H9 (cell line): ENCODE measurements around the gene GGA3. TPM values are rescaled to one million over a fixed set of nuclear protein-coding genes. Genes with fewer than 3 reads are reported as not detected.

ENCODE experiments used
- DNase-seq: peaks from one replicate; pipeline ENCODE4 v3.0.0-alpha.2; 2017
- H2AFZ ChIP-seq: one replicate; pipeline ENCODE4 v1.6.1; 2013; ENCODE audit warnings: mild to moderate bottlenecking, low read length, control low read depth, moderate library complexity
- H2AK5ac ChIP-seq: 2 replicates; pipeline ENCODE4 v1.6.1; 2013; ENCODE audit warnings: low read length, control low read depth, mixed read lengths; ENCODE audit not compliant: insufficient read length
- H2BK120ac ChIP-seq: one replicate; pipeline ENCODE4 v1.6.1; 2013; ENCODE audit warnings: low read depth, mild to moderate bottlenecking, low read length, control low read depth, inconsistent platforms; ENCODE audit not compliant: poor library complexity, severe bottlenecking
- H2BK12ac ChIP-seq: 2 replicates; pipeline ENCODE4 v1.6.1; 2013; ENCODE audit warnings: low read length, control low read depth, mixed read lengths, low read depth; ENCODE audit not compliant: insufficient read length
- H2BK15ac ChIP-seq: 2 replicates; pipeline ENCODE4 v1.6.1; 2013; ENCODE audit warnings: low read depth, low read length, control low read depth
- H2BK20ac ChIP-seq: one replicate; pipeline ENCODE4 v1.6.1; 2013; ENCODE audit warnings: low read depth, mild to moderate bottlenecking, low read length, control low read depth, inconsistent platforms; ENCODE audit not compliant: poor library complexity, severe bottlenecking
- H2BK5ac ChIP-seq: 2 replicates; pipeline ENCODE4 v1.6.1; 2013; ENCODE audit warnings: low read length, control low read depth, mixed read lengths; ENCODE audit not compliant: insufficient read length
- H3K14ac ChIP-seq: 2 replicates; pipeline ENCODE4 v1.6.1; 2013; ENCODE audit warnings: low read length, control low read depth; ENCODE audit not compliant: insufficient read depth
- H3K18ac ChIP-seq: 2 replicates; pipeline ENCODE4 v1.6.1; 2013; ENCODE audit warnings: low read depth, mild to moderate bottlenecking, mixed read lengths, low read length, control low read depth; ENCODE audit not compliant: insufficient read length
- H3K23ac ChIP-seq: 2 replicates; pipeline ENCODE4 v1.6.1; 2013; ENCODE audit warnings: low read length, control low read depth, mixed read lengths, low read depth; ENCODE audit not compliant: insufficient read length
- H3K23me2 ChIP-seq: 2 replicates; pipeline ENCODE4 v1.6.1; 2013; ENCODE audit warnings: low read depth, mild to moderate bottlenecking, mixed read lengths, low read length, control low read depth; ENCODE audit not compliant: insufficient read length, poor library complexity, severe bottlenecking
- H3K27ac ChIP-seq: 2 replicates; pipeline ENCODE4 v1.5.1; 2013; ENCODE audit warnings: low read length, control low read depth, mixed read lengths, low read depth; ENCODE audit not compliant: insufficient read length
- H3K27me3 ChIP-seq: 2 replicates; pipeline ENCODE4 v1.6.1; 2013; ENCODE audit warnings: low read length, control low read depth, inconsistent platforms; ENCODE audit not compliant: insufficient read depth
- H3K4ac ChIP-seq: 2 replicates; pipeline ENCODE4 v1.6.1; 2013; ENCODE audit warnings: low read depth, mild to moderate bottlenecking, control low read depth, inconsistent platforms, low read length, moderate library complexity
- H3K4me1 ChIP-seq: 2 replicates; pipeline ENCODE4 v1.6.1; 2013; ENCODE audit warnings: low read length, control low read depth, inconsistent platforms; ENCODE audit not compliant: insufficient read depth
- H3K4me2 ChIP-seq: 2 replicates; pipeline ENCODE4 v1.6.1; 2013; ENCODE audit warnings: low read length, control low read depth, mixed read lengths; ENCODE audit not compliant: insufficient read length, insufficient read depth
- H3K56ac ChIP-seq: 2 replicates; pipeline ENCODE4 v1.6.1; 2013; ENCODE audit warnings: low read depth, mild to moderate bottlenecking, mixed read lengths, low read length, control low read depth; ENCODE audit not compliant: insufficient read length
- H3K79me1 ChIP-seq: 2 replicates; pipeline ENCODE4 v1.6.1; 2013; ENCODE audit warnings: low read depth, mild to moderate bottlenecking, moderate library complexity, low read length, control low read depth, inconsistent platforms; ENCODE audit not compliant: insufficient read depth, poor library complexity, severe bottlenecking
- H3K79me2 ChIP-seq: 2 replicates; pipeline ENCODE4 v1.6.1; 2013; ENCODE audit warnings: low read length, control low read depth, inconsistent platforms; ENCODE audit not compliant: insufficient read depth
- H3K9ac ChIP-seq: 2 replicates; pipeline ENCODE4 v1.6.1; 2013; ENCODE audit warnings: low read length, control low read depth, mixed read lengths; ENCODE audit not compliant: insufficient read length; ENCODE audit errors: extremely low read depth
- H3K9me3 ChIP-seq: one replicate; pipeline ENCODE4 v1.6.1; 2013; ENCODE audit warnings: low read depth, low read length, inconsistent platforms; ENCODE audit not compliant: control insufficient read depth
- H3T11ph ChIP-seq: one replicate; pipeline ENCODE4 v1.6.1; 2013; ENCODE audit warnings: mild to moderate bottlenecking, low read length, control low read depth, inconsistent platforms
- H4K20me1 ChIP-seq: one replicate; pipeline ENCODE4 v1.6.1; 2013; ENCODE audit not compliant: control insufficient read depth, insufficient read length, insufficient read depth
- H4K5ac ChIP-seq: 2 replicates; pipeline ENCODE4 v1.6.1; 2013; ENCODE audit warnings: low read depth, mild to moderate bottlenecking, mixed read lengths, low read length, control low read depth; ENCODE audit not compliant: insufficient read length
- H4K8ac ChIP-seq: replicated peaks from 2 replicates; pipeline ENCODE4 v1.6.1; 2013; ENCODE audit warnings: low read length, control low read depth, mixed read lengths, low read depth; ENCODE audit not compliant: insufficient read length
- H4K91ac ChIP-seq: 2 replicates; pipeline ENCODE4 v1.6.1; 2013; ENCODE audit warnings: low read depth, mild to moderate bottlenecking, moderate library complexity, mixed read lengths, low read length, control low read depth; ENCODE audit not compliant: insufficient read length
- H3K27ac Mint-ChIP-seq, 3 experiments: 2 replicates in 2 of 3; 3 replicates in 1 of 3; pipeline ENCODE4 v1.8.0; 2020 to 2021; ENCODE audit warnings: mixed read lengths in 3 of 3, mild to moderate bottlenecking in 1 of 3, moderate library complexity in 1 of 3
- H3K27me3 Mint-ChIP-seq: 2 replicates; pipeline ENCODE4 v1.8.0; 2021; ENCODE audit warnings: low read depth, mild to moderate bottlenecking, moderate library complexity, mixed read lengths
- H3K36me3 Mint-ChIP-seq, 3 experiments: 2 replicates in 2 of 3; 3 replicates in 1 of 3; pipeline ENCODE4 v1.8.0; 2020 to 2021; ENCODE audit warnings: low read depth in 3 of 3, mixed read lengths in 3 of 3; ENCODE audit not compliant: insufficient read depth in 1 of 3
- H3K4me1 Mint-ChIP-seq, 2 experiments: 2 replicates each; pipeline ENCODE4 v1.8.0; 2020; ENCODE audit warnings: mixed read lengths in 2 of 2
- H3K4me3 Mint-ChIP-seq, 2 experiments: 2 replicates in 1 of 2; 3 replicates in 1 of 2; pipeline ENCODE4 v1.8.0; 2020 to 2021; ENCODE audit warnings: mild to moderate bottlenecking in 2 of 2, mixed read lengths in 2 of 2, moderate library complexity in 1 of 2
- H3K9me3 Mint-ChIP-seq, 2 experiments: 2 replicates in 1 of 2; 3 replicates in 1 of 2; pipeline ENCODE4 v1.8.0; 2020; ENCODE audit warnings: mild to moderate bottlenecking in 2 of 2, mixed read lengths in 2 of 2, moderate library complexity in 1 of 2
- CTCF ChIP-seq: fragments of 200-600 bp; sonication (generic); conservative IDR thresholded peaks from 3 replicates; pipeline ENCODE4 v1.8.0; 2021; ENCODE audit warnings: antibody characterized with exemption, mild to moderate bottlenecking
- WGBS: extraction: QIAGEN DNeasy Blood & Tissue Kit; methylation state at CpG from one replicate; pipeline ENCODE4 v1.1.7; 2013; ENCODE audit warnings: missing lambda C conversion rate, low lambda C conversion rate, mixed read lengths; ENCODE audit not compliant: insufficient read length; ENCODE audit errors: extremely low coverage; 5-methylcytosine and 5-hydroxymethylcytosine counted together
- total RNA-seq: library from RNA; stranded (reverse); gene quantifications from 2 replicates; pipeline ENCODE4 v1.2.1, GENCODE V29; 2021

The GGA3 gene
- total RNA-seq, 1 experiment from 2014 or later, result 50.3 TPM

GRCh38 chr17:75244133-75244866, 17.1 kb downstream of the GGA3 start:
- H2BK5ac ChIP-seq, result no peak overlapping the region
- Mint-ChIP-seq H3K27ac (peak overlapping the region in 1 of 3 experiments; percentile 89; a peak in 4 of 7 replicates), H3K4me3 (no peak overlapping the region)

More at GRCh38 chr17:75244133-75244866, 17.1 kb downstream of the GGA3 start:
- Histone ChIP-seq H3K4ac (no peak overlapping the region), H3K4me1 (no peaks in the 10 kb centered on the region), H3K18ac (no peak overlapping the region), H3K27me3 (no peaks in the 10 kb centered on the region), H4K5ac (no peak overlapping the region), H2BK20ac (no peak overlapping the region), H3K79me1 (no peaks in the 10 kb centered on the region), H3K4me2 (no peak overlapping the region), H3K23ac (no peak overlapping the region), H3K56ac (no peak overlapping the region), H3K79me2 (peaks cover 2% of the 10 kb centered on the region; the same call in 1 of the 2 replicates), H2BK12ac (no peak overlapping the region), H2AFZ (no peak overlapping the region), H3K27ac (no peak overlapping the region), H3K9ac (no peak overlapping the region), H2BK120ac (no peak overlapping the region), H3K9me3 (no peaks in the 10 kb centered on the region), H3K23me2 (no peaks in the 10 kb centered on the region), H2BK15ac (no peak overlapping the region), H4K20me1 (peaks cover 4% of the 10 kb centered on the region), H3K14ac (no peak overlapping the region), H4K91ac (no peak overlapping the region), H2AK5ac (no peak overlapping the region), H4K8ac (no peak overlapping the region), H3T11ph (no peak overlapping the region)
- no CpG with 5 or more reads among the region's 22 CpGs for WGBS
- H3K27me3 Mint-ChIP-seq, result no peaks in the 10 kb centered on the region
- DNase-seq, result no peak
- peaks cover 6 to 11% of the 10 kb centered on the region in 2 experiments for H3K4me1 Mint-ChIP-seq
- H3K36me3 Mint-ChIP-seq, result peaks cover 27 to 62% (median 60%) of the 10 kb centered on the region in 3 experiments; a peak in 6 of 7 replicates
- no peaks in the 10 kb centered on the region for H3K9me3 Mint-ChIP-seq
- TF ChIP-seq CTCF, result no peak
